Heart left ventricle (tissue), 13 donors: ENCODE measurements around the gene CGB8.

Experiments
- CTCF ChIP-seq, 12 donors: fragments of 200-600 bp; sonication (generic) in 4 of 12; IDR thresholded peaks; one replicate each; pipeline versions ENCODE4 v1.5.0 to v1.8.0; 2018 to 2022; ENCODE audit warnings: antibody characterized with exemption in 12 of 12, mild to moderate bottlenecking in 5 of 12
- POLR2A ChIP-seq, 2 donors: fragments of 450-650 bp; IDR thresholded peaks; one replicate each; pipeline ENCODE4 v1.6.1; 2017; ENCODE audit warnings: antibody characterized with exemption in 2 of 2, mild to moderate bottlenecking in 2 of 2, moderate library complexity in 2 of 2
- donor health status: ischemic (EF 13 %, LVEDD 7.1; RV severe dilation, severe dysfunction).
- donor health status: DM: no; HTN: yes; CAD: no.
- donor health status: DM: no; HTN: no; CAD: no.
- donor health status: ischemic (EF 25% LVEDD 6.9; RV normal size, moderate dysfunction).
- donor health status: ischemic (EF 25% LVEDD 5.7; RV mildly dilated, moderate dysfunction).
- donor health status: ischemic (EF 35%, LVEDD 5.7; RV mildly dilated, moderate dysfunction).
- donor health status: nonischemic (EF 11% LVEDD 7.7; RV severe dilation, severe dysfunction).
- donor health status: DM: yes; HTN: yes; CAD: no.
- donor health status: PGD.
- donor health status: ischemic (EF 29% LVEDD 5.4; RV normal size, mild dysfunction).
- donor health status: nonischemic (EF 23%, LVEDD 6.1; RV moderate dilation, normal function).

GRCh38 chr19:49016067-49016839, 32.7 kb downstream of the CGB8 start:
- TF ChIP-seq CTCF (IDR thresholded peaks at IDR 0.05), result no peak
- no peak for TF ChIP-seq POLR2A (IDR thresholded peaks at IDR 0.05)
